SH-SY5Y (cell line): ENCODE data around the gene CENPO.

Source experiments
- GATA2 ChIP-seq: IDR thresholded peaks from 2 replicates; pipeline ENCODE4 v1.6.1; 2011; ENCODE audit warnings: mild to moderate bottlenecking, low read depth, low read length
- GATA3 ChIP-seq: IDR thresholded peaks from 2 replicates; pipeline ENCODE4 v1.6.1; 2011; ENCODE audit warnings: low read depth, mild to moderate bottlenecking, low read length, moderate library complexity

- no peak for TF ChIP-seq GATA3
- no peak for TF ChIP-seq GATA2
Observed at GRCh38 chr2:24819442-24820174, 26.4 kb downstream of the CENPO start.
